Measurements from ENCODE around the gene GRIN2A.

DNA sequence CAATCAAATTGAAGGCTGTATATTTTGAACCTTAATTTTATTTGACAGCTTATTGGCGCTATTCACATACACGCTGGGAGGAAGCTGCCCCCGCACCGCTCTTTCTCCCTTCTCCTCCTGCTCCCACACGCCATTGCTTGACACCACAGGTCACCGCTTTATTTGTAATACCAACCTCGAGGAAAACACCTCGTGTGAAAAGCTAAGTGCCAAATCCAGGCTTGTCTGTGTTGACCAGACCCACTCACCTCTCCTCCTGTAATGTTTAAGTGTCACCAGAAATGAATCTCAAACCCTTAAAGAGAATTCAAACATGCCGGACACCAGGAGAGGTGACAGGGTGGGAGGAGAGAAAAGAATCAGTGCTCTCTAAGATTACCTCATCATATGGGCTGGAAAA lies 331.4 kb downstream of the GRIN2A start:
- TF ChIP-seq POLR2AphosphoS5 (IDR thresholded peaks at IDR 0.05) = no peak
- TF ChIP-seq, protein P1, sequence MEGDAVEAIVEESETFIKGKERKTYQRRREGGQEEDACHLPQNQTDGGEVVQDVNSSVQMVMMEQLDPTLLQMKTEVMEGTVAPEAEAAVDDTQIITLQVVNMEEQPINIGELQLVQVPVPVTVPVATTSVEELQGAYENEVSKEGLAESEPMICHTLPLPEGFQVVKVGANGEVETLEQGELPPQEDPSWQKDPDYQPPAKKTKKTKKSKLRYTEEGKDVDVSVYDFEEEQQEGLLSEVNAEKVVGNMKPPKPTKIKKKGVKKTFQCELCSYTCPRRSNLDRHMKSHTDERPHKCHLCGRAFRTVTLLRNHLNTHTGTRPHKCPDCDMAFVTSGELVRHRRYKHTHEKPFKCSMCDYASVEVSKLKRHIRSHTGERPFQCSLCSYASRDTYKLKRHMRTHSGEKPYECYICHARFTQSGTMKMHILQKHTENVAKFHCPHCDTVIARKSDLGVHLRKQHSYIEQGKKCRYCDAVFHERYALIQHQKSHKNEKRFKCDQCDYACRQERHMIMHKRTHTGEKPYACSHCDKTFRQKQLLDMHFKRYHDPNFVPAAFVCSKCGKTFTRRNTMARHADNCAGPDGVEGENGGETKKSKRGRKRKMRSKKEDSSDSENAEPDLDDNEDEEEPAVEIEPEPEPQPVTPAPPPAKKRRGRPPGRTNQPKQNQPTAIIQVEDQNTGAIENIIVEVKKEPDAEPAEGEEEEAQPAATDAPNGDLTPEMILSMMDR (IDR thresholded peaks at IDR 0.05) = no peak

All from gastroesophageal sphincter (tissue), 3 donors.